Adrenal gland (tissue), 12 donors: ENCODE results near the gene PLXNA2. TPM values are rescaled to one million over a fixed set of nuclear protein-coding genes. Genes with fewer than 3 reads are reported as not detected.

Experiments used
- DNase-seq, 7 donors: peaks; one replicate each; pipeline ENCODE4 v3.0.0-alpha.2; 2019 to 2020
- H3K27ac ChIP-seq, 5 donors: fragments of 200-600 bp; sonication (generic) in 4 of 5; 1 replicate in 3 of 5; 2 replicates in 2 of 5; pipeline versions ENCODE4 v1.5.1 to v1.8.0; 2016 to 2020; ENCODE audit warnings: mild to moderate bottlenecking in 1 of 5
- H3K27me3 ChIP-seq: fragments of 200-600 bp; 2 replicates; pipeline ENCODE4 v1.8.0; 2021
- H3K36me3 ChIP-seq, 2 donors: fragments of 200-600 bp; replicated peaks in 1 of 2; 1 replicate in 1 of 2; 2 replicates in 1 of 2; pipeline versions ENCODE4 v1.5.1 to v1.8.0; 2018 to 2022
- H3K4me1 ChIP-seq, 2 donors: fragments of 200-600 bp; replicated peaks in 1 of 2; 1 replicate in 1 of 2; 2 replicates in 1 of 2; pipeline versions ENCODE4 v1.5.1 to v1.8.0; 2018 to 2021
- H3K4me3 ChIP-seq, 4 donors: fragments of 200-600 bp; sonication (generic) in 3 of 4; one replicate each; pipeline ENCODE4 v1.5.1; 2016 to 2018
- H3K9me3 ChIP-seq, 3 donors: fragments of 200-600 bp; sonication (generic) in 1 of 3; replicated peaks in 1 of 3; 1 replicate in 2 of 3; 2 replicates in 1 of 3; pipeline versions ENCODE4 v1.5.1 to v1.8.0; 2016 to 2021
- POLR2A ChIP-seq, 2 donors: fragments of 450-650 bp; IDR thresholded peaks; one replicate each; pipeline ENCODE4 v1.6.1; 2017; ENCODE audit warnings: antibody characterized with exemption in 2 of 2, mild to moderate bottlenecking in 2 of 2, moderate library complexity in 1 of 2
- WGBS, 4 donors: extraction: QIAGEN DNeasy Blood & Tissue Kit in 2 of 4; methylation state at CpG; one replicate each; pipeline versions ENCODE4 v1.1.5 to v1.1.7; 2013 to 2017; 5-methylcytosine and 5-hydroxymethylcytosine counted together
- intact Hi-C, 2 donors: fragments of 100-400 bp; cut with DNase I; formaldehyde crosslinking; loops; one replicate each; pipeline versions ENCODE4 v1.14.1 to v1.15.0; 2022 to 2023
- polyA plus RNA-seq, 3 donors: library from polyadenylated mRNA; stranded (reverse); fragments of 200-250 nt in 2 of 3; fragments of 350-450 nt in 1 of 3; fragmentation: Illumina TruSeq in 1 of 3; extraction: RNeasy Lipid Tissue Mini Kit (QIAGEN cat#74804) in 1 of 3; gene quantifications; one replicate each; pipeline ENCODE4 v1.2.3, GENCODE V29; 2013 to 2014
- total RNA-seq, 9 donors: library from RNA; depleted of rRNA in 4 of 9; stranded (reverse); fragments of >200 nt in 4 of 9; fragments of 120-200 nt in 1 of 9; fragmentation: NEBNext Ultra II Directional in 1 of 9; extraction: Animal tissue kit (Norgen Biotek cat#: 25700) in 1 of 9; gene quantifications; one replicate each; pipeline versions ENCODE4 v1.1.0 to v1.2.4, GENCODE V29; 2013 to 2023
- TF ChIP-seq, protein P1 (sequence below), 6 experiments: fragments of 450-650 bp in 4 of 6; fragments of 200-600 bp in 2 of 6; sonication (generic) in 1 of 6; IDR thresholded peaks; 1 replicate in 5 of 6; 2 replicates in 1 of 6; pipeline versions ENCODE4 v1.5.1 to v1.8.0; 2016 to 2021; ENCODE audit warnings: antibody characterized with exemption in 6 of 6, mild to moderate bottlenecking in 2 of 6, moderate library complexity in 1 of 6
- donor health status: healthy with polysubstance abuse.
- donor health status: Bipolar disorder and iron deficiency.
- donor health status: DM: yes; HTN: yes; CAD: no.
- donor health status: DM: no; HTN: no; CAD: no.
- donor health status: DM: no; HTN: no; CAD: no.
- donor health status: DM: yes; HTN: yes; CAD: no.

Gene PLXNA2
- total and polyA plus RNA-seq, 12 donors, result 2.7 to 9.4 (median 4.5) TPM

DNA sequence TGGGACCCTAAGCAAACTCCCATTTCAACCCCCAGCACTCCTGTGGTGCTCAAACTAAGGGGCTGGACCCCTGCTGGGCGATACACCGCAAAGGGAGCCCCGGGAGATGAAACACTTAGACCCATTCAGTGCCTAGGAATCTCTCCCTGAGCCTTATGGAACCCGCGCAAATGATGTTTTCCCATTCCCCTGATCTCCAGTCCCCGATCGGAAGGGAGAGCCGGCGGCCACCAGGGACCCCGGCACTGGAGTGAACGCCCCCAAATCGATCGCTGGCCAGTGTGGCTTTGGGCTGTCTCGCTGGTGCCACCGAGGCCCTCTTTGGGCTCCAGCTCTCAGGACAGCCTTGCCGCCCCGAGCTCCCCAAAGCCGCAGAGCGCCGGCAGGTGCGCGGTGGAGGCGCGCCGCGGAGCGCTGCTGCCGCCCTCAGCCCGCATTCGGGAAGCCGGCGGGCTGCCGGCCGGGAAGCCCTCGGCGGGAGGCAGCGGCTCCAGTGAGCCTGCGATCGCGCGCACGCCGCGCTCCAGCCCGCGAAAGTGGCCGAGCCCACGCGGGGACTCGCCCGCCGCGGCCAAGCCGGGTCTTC is 1.1 kb downstream of the PLXNA2 start:
- H3K27ac ChIP-seq, result peak overlapping the region in 3 of 5 donors; percentile 48 to 95 (median 83)
- WGBS, 4 donors, result 2 to 3% (median 3%) methylated on average over 10 to 54 of the region's 54 CpGs; no CpG with 5 or more reads in 1 of the 4 donors
- peak in 2 of 7 donors; percentile 32 to 34 for DNase-seq

DNA sequence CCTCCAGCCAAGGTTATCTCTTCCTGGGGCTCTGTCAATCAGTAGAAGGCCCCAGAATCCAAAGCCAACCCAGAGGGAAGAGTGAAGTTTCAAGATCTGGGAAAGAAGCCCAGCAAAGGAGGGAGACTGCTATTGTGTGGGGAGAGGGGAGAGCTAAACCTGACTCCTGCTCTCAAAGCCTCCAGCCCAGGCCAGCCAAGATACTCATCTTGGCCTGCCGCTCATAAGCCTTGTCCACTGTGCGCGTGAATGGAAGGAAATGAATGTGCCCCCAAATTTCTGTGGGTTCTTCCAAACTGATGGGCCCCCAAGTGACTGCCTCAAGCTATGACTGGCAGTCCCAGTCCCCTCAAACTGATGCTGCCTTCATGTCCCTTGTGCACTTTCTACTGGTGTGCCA is 2.0 kb downstream of the PLXNA2 start:
- DNase-seq, result no peak
- Histone ChIP-seq H3K36me3 (no peaks in the 10 kb centered on the region), H3K27ac (no peak overlapping the region), H3K4me1 (peaks cover 0 to 19% of the 10 kb centered on the region in 2 donors), H3K9me3 (no peaks in the 10 kb centered on the region), H3K27me3 (no peaks in the 10 kb centered on the region), H3K4me3 (peak overlapping the region in 1 of 4 donors; percentile 90)
- WGBS, 4 donors, result 92 to 100% (median 94%) methylated on average over 3 of the region's 3 CpGs
- TF ChIP-seq, protein P1, sequence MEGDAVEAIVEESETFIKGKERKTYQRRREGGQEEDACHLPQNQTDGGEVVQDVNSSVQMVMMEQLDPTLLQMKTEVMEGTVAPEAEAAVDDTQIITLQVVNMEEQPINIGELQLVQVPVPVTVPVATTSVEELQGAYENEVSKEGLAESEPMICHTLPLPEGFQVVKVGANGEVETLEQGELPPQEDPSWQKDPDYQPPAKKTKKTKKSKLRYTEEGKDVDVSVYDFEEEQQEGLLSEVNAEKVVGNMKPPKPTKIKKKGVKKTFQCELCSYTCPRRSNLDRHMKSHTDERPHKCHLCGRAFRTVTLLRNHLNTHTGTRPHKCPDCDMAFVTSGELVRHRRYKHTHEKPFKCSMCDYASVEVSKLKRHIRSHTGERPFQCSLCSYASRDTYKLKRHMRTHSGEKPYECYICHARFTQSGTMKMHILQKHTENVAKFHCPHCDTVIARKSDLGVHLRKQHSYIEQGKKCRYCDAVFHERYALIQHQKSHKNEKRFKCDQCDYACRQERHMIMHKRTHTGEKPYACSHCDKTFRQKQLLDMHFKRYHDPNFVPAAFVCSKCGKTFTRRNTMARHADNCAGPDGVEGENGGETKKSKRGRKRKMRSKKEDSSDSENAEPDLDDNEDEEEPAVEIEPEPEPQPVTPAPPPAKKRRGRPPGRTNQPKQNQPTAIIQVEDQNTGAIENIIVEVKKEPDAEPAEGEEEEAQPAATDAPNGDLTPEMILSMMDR (IDR thresholded peaks at IDR 0.05), result no peak
- TF ChIP-seq POLR2A (IDR thresholded peaks at IDR 0.05), result no peak
- intact Hi-C loops, result loop anchor here (5.0 kb wide), 3 partner anchors 110 to 220 kb away; no protein-coding TSS in a partner anchor

More for the DNA sequence above, 1.1 kb downstream of the PLXNA2 start:
- no peak for TF ChIP-seq POLR2A (IDR thresholded peaks at IDR 0.05)
- TF ChIP-seq, protein P1 (IDR thresholded peaks at IDR 0.05), result no peak
- Histone ChIP-seq H3K4me1 (peaks cover 0 to 19% of the 10 kb centered on the region in 2 donors), H3K27me3 (no peaks in the 10 kb centered on the region), H3K36me3 (no peaks in the 10 kb centered on the region), H3K9me3 (no peaks in the 10 kb centered on the region), H3K4me3 (peak overlapping the region in 2 of 4 donors; percentile 50 to 90)
- intact Hi-C loops, result loop anchor here (5.0 kb wide), 3 partner anchors 111 to 221 kb away; no protein-coding TSS in a partner anchor

DNA sequence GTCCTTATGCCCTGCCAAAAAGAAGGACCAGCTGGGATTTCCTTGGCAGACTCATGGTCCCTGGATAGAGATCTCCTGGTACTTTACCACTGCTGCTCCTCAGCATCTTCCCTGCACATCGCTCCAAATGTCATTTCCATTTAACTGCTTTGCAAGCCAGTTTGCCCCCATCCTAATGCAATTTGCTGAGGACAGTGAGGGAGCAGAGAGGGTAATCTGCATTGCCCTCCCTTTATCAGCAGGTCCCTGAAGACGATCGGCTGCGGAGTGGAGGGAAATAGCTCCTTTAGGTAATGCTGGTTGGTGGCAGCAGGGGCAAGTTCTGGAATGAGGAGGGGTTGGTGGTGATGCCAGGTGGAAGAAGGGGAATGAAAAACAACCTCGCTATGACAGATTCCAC is 2.7 kb downstream of the PLXNA2 start:
- Histone ChIP-seq H3K4me1 (peaks cover 0 to 19% of the 10 kb centered on the region in 2 donors), H3K4me3 (peak overlapping the region in 1 of 4 donors; percentile 90), H3K9me3 (no peaks in the 10 kb centered on the region), H3K36me3 (no peaks in the 10 kb centered on the region), H3K27me3 (no peaks in the 10 kb centered on the region), H3K27ac (no peak overlapping the region)
- TF ChIP-seq POLR2A (IDR thresholded peaks at IDR 0.05), result no peak
- TF ChIP-seq, protein P1 (IDR thresholded peaks at IDR 0.05), result no peak
- DNase-seq, result peak in 1 of 7 donors; percentile 37
- WGBS, 4 donors, result 76 to 80% (median 78%) methylated on average over 5 of the region's 5 CpGs
- intact Hi-C loops, result loop anchor here (2.0 to 5.0 kb wide), 4 partner anchors 109 to 219 kb away; no protein-coding TSS in a partner anchor

DNA sequence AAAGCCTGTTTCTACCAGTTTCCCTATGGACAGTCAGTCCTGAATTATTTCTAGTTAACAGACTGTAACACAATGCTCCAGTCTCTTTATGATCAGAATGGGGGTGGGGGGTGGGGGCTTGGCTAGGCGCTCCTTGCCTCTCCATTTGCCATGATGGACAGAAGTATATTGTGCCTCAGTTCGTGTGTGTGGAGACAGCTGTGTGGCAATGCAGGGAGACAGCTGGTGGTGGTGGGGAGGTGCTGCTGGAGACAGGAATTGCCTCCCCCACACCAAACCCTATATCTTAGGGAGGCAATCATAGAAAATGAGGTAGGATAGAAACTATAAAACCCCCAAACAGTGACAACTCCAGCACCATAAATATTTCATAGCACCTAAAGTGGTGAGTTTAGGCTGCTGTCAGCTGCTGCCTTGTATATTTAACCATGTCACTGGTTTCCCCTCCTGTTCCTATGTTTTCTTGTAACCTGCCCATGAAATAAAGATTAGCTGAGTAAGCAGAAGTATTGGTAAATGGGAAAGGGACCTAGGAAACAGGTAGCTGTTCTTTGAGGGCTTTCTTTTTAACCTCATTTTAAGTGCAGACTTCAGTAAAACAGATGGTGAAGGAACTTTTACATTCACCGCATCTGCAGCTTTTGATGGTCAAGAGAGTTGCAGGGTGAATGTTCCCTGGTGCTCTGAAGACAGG is 3.4 kb downstream of the PLXNA2 start:
- TF ChIP-seq POLR2A (IDR thresholded peaks at IDR 0.05), result no peak
- TF ChIP-seq, protein P1 (IDR thresholded peaks at IDR 0.05), result no peak
- intact Hi-C loops, result loop anchor here (2.0 to 5.0 kb wide), 4 partner anchors 108 to 219 kb away; no protein-coding TSS in a partner anchor
- Histone ChIP-seq H3K36me3 (no peaks in the 10 kb centered on the region), H3K4me3 (no peak overlapping the region), H3K27ac (no peak overlapping the region), H3K9me3 (no peaks in the 10 kb centered on the region), H3K4me1 (peaks cover 0 to 26% of the 10 kb centered on the region in 2 donors), H3K27me3 (no peaks in the 10 kb centered on the region)
- no peak for DNase-seq
- 76 to 84% (median 79%) methylated on average over 3 of the region's 3 CpGs for WGBS, 4 donors
